SK-N-SH (cell line): Measurements from ENCODE around the gene EDC4.

Experiments used
- CTCF ChIP-seq: fragments of 200-600 bp; sonication (generic); IDR thresholded peaks from 2 replicates; pipeline ENCODE4 v1.6.1; 2017; ENCODE audit warnings: antibody characterized with exemption, mild to moderate bottlenecking, moderate library complexity
- EP300 ChIP-seq, 2 experiments: IDR thresholded peaks; 2 replicates each; pipeline versions ENCODE4 v1.4.0 to v1.6.1; 2012; ENCODE audit warnings: borderline replicate concordance in 1 of 2, low read depth in 1 of 2, low read length in 1 of 2
- FOSL2 ChIP-seq: IDR thresholded peaks from 2 replicates; pipeline ENCODE4 v1.4.0; 2012; ENCODE audit warnings: low read depth, mild to moderate bottlenecking, moderate library complexity, borderline replicate concordance
- FOXM1 ChIP-seq: IDR thresholded peaks from 2 replicates; pipeline ENCODE4 v1.4.0; 2012; ENCODE audit warnings: low read depth, mild to moderate bottlenecking
- NRF1 ChIP-seq: IDR thresholded peaks from 2 replicates; pipeline ENCODE4 v1.6.1; 2012; ENCODE audit warnings: low read depth, mild to moderate bottlenecking, low read length
- REST ChIP-seq: IDR thresholded peaks from 2 replicates; pipeline ENCODE4 v1.6.1; 2012; ENCODE audit warnings: mild to moderate bottlenecking, low read depth, low read length, moderate library complexity
- TAF1 ChIP-seq: IDR thresholded peaks from 2 replicates; pipeline ENCODE4 v1.6.1; 2012; ENCODE audit warnings: low read depth, mild to moderate bottlenecking, low read length, moderate library complexity, borderline replicate concordance

GRCh38 chr16:67884684-67885083 is 11.8 kb downstream of the EDC4 start, which contains the start of gene NRN1L:
- TF ChIP-seq CTCF (no peak), FOSL2 (no peak), TAF1 (no peak), EP300 (IDR thresholded peaks at IDR 0.05; ENCODE audit: borderline replicate concordance in 1 of 2, low read depth in 1 of 2, low read length in 1 of 2) (0 out of 4 replicates have a peak, but pooled peaks of 1 of the 2 experiments have one; percentile 4), REST (no peak), NRF1 (no peak), FOXM1 (no peak)
